Vagina (tissue), 2 donors: ENCODE data around the gene RAF1.

Source experiments
- CTCF ChIP-seq, 3 experiments: fragments of 450-650 bp in 2 of 3; fragments of 200-600 bp in 1 of 3; sonication (generic) in 1 of 3; IDR thresholded peaks; one replicate each; pipeline ENCODE4 v1.5.1; 2017 to 2019; ENCODE audit warnings: antibody characterized with exemption in 3 of 3, mild to moderate bottlenecking in 2 of 3, moderate library complexity in 2 of 3
- POLR2A ChIP-seq, 2 donors: fragments of 450-650 bp; IDR thresholded peaks; one replicate each; pipeline ENCODE4 v1.6.1; 2017; ENCODE audit warnings: antibody characterized with exemption in 2 of 2, mild to moderate bottlenecking in 2 of 2, moderate library complexity in 2 of 2

- TF ChIP-seq CTCF (IDR thresholded peaks at IDR 0.05) (no peak), POLR2A (IDR thresholded peaks at IDR 0.05) (no peak)
Measured at GRCh38 chr3:12598890-12599289, 65.0 kb downstream of the RAF1 start.
